HG02571 (cell line): ENCODE measurements around the gene AGAP3.
A peak's percentile ranks its signal among the peaks of the same experiment; 100 is the strongest.

Experiments used
- ATAC-seq: cut with Tn5 transposase; IDR thresholded peaks from one replicate; pipeline ENCODE4 v1.9.1; 2021; ENCODE audit warnings: mild to moderate bottlenecking, moderate library complexity; ENCODE audit not compliant: unreplicated experiment

AGAP3 gene

GRCh38 chr7:151107882-151108281 lies 21.6 kb downstream of the AGAP3 start:
- no peak for ATAC-seq

GRCh38 chr7:151109094-151110048 lies 23.1 kb downstream of the AGAP3 start:
- no peak for ATAC-seq

- ATAC-seq: no peak
These were observed 24.1 kb downstream of the AGAP3 start for GRCh38 chr7:151110236-151110940.

GRCh38 chr7:151110941-151111645 lies 24.8 kb downstream of the AGAP3 start:
- ATAC-seq: peak; percentile 52

- ATAC-seq: no peak
These were observed 27.3 kb downstream of the AGAP3 start for GRCh38 chr7:151113344-151114150.

- no peak for ATAC-seq
These were observed 28.1 kb downstream of the AGAP3 start for GRCh38 chr7:151114151-151115090.

GRCh38 chr7:151115121-151115835 lies 29.0 kb downstream of the AGAP3 start:
- no peak for ATAC-seq

GRCh38 chr7:151115836-151116418 lies 29.7 kb downstream of the AGAP3 start:
- ATAC-seq: no peak

- no peak for ATAC-seq
These were observed 30.5 kb downstream of the AGAP3 start for GRCh38 chr7:151116603-151117440.

GRCh38 chr7:151117565-151117964 lies 31.3 kb downstream of the AGAP3 start:
- no peak for ATAC-seq

GRCh38 chr7:151118108-151119054 lies 32.1 kb downstream of the AGAP3 start:
- ATAC-seq: no peak

GRCh38 chr7:151119055-151119415 lies 32.8 kb downstream of the AGAP3 start:
- no peak for ATAC-seq

- ATAC-seq: no peak
These were observed 33.6 kb downstream of the AGAP3 start for GRCh38 chr7:151119902-151120301.

- no peak for ATAC-seq
These were observed 34.6 kb downstream of the AGAP3 start for GRCh38 chr7:151120896-151121295.

GRCh38 chr7:151121380-151122170 lies 35.3 kb downstream of the AGAP3 start:
- no peak for ATAC-seq

GRCh38 chr7:151122276-151122675 lies 36.0 kb downstream of the AGAP3 start:
- ATAC-seq: no peak
